GM18868 (cell line): ENCODE measurements around the gene XPO4.
"Not testable (repeated sequence)": the region's sequence is repeated elsewhere in the genome, so short reads cannot be mapped to it uniquely, and the experiment has no call there.

Experiments used
- ATAC-seq: cut with Tn5 transposase; IDR thresholded peaks from one replicate; pipeline ENCODE4 v1.9.1; 2021; ENCODE audit warnings: mild to moderate bottlenecking, moderate library complexity; ENCODE audit not compliant: unreplicated experiment

Gene XPO4

GRCh38 chr13:20789665-20790064 is 112.9 kb downstream of the XPO4 start:
- ATAC-seq: no peak

GRCh38 chr13:20788312-20788711 is 114.2 kb downstream of the XPO4 start:
- ATAC-seq: no peak

GRCh38 chr13:20787180-20787579 is 115.4 kb downstream of the XPO4 start:
- no peak for ATAC-seq

- peak; percentile 99 for ATAC-seq
Observed at GRCh38 chr13:20782116-20782708, 120.3 kb downstream of the XPO4 start.

GRCh38 chr13:20780317-20780716 is 122.2 kb downstream of the XPO4 start:
- no peak for ATAC-seq

GRCh38 chr13:20779405-20779804 is 123.1 kb downstream of the XPO4 start:
- no peak for ATAC-seq

- ATAC-seq: no peak
Observed at GRCh38 chr13:20778311-20778710, 124.2 kb downstream of the XPO4 start.

- no peak for ATAC-seq
Observed at GRCh38 chr13:20776751-20777150, 125.8 kb downstream of the XPO4 start.

- ATAC-seq: no peak
Observed at GRCh38 chr13:20775961-20776360, 126.6 kb downstream of the XPO4 start.

- ATAC-seq: no peak
Observed at GRCh38 chr13:20774746-20775145, 127.8 kb downstream of the XPO4 start.

GRCh38 chr13:20773194-20774080 is 129.1 kb downstream of the XPO4 start, which contains the start of gene EEF1AKMT1:
EEF1AKMT1 (minus strand) TSS chr13:20773961; CDS start chr13:20757598, 16,363 bp downstream.
- ATAC-seq: peak; percentile 87

- no peak for ATAC-seq
Observed at GRCh38 chr13:20772401-20773131, 130.0 kb downstream of the XPO4 start.

GRCh38 chr13:20769834-20770233 is 132.7 kb downstream of the XPO4 start:
- no peak for ATAC-seq

- no peak for ATAC-seq
Observed at GRCh38 chr13:20769091-20769490, 133.5 kb downstream of the XPO4 start.

- ATAC-seq: no peak
Observed at GRCh38 chr13:20767309-20767943, 135.1 kb downstream of the XPO4 start.

- no peak for ATAC-seq
Observed at GRCh38 chr13:20760872-20761271, 141.7 kb downstream of the XPO4 start.

- no peak for ATAC-seq
Observed at GRCh38 chr13:20754009-20754408, 148.5 kb downstream of the XPO4 start.

GRCh38 chr13:20749377-20749776 is 153.2 kb downstream of the XPO4 start:
- ATAC-seq: no peak

GRCh38 chr13:20743830-20744404 is 158.6 kb downstream of the XPO4 start:
- not testable (repeated sequence) for ATAC-seq

- ATAC-seq: no peak
Observed at GRCh38 chr13:20740021-20740420, 162.5 kb downstream of the XPO4 start.

GRCh38 chr13:20738616-20739015 is 163.9 kb downstream of the XPO4 start:
- no peak for ATAC-seq
